BJ (cell line): Measurements from ENCODE around the gene KLHL6. TPM values are rescaled to one million over a fixed set of nuclear protein-coding genes. Genes with fewer than 3 reads are reported as not detected.

ENCODE experiments used
- CTCF ChIA-PET: fragments of 350-600 bp; formaldehyde crosslinking; extraction: SDS; loops from one replicate; lab custom pipeline; 2021; ENCODE audit warnings: antibody characterized with exemption, inconsistent platforms; lab: Yijun Ruan, JAX
- POLR2A ChIA-PET: fragments of 300-600 bp; sonication (Branson Sonifier 250); formaldehyde crosslinking; extraction: SDS; loops from one replicate; lab custom pipeline; 2021; ENCODE audit warnings: antibody characterized with exemption; lab: Charles Lee
- DNase-seq: peaks from one replicate; pipeline ENCODE4 v3.0.0-alpha.2; 2011; ENCODE audit warnings: low read depth
- H3K27me3 ChIP-seq: 2 replicates; pipeline ENCODE4 v1.6.0; 2011; ENCODE audit warnings: low read length; ENCODE audit not compliant: control insufficient read depth, insufficient read depth
- H3K36me3 ChIP-seq: 2 replicates; pipeline ENCODE4 v1.5.1; 2011; ENCODE audit warnings: low read length; ENCODE audit not compliant: control insufficient read depth, insufficient read depth
- H3K4me3 ChIP-seq: 2 replicates; pipeline ENCODE4 v1.5.1; 2011; ENCODE audit warnings: low read depth, mild to moderate bottlenecking, control low read depth, low read length
- CTCF ChIP-seq: IDR thresholded peaks from 2 replicates; pipeline ENCODE4 v1.5.1; 2011; ENCODE audit warnings: low read depth, mild to moderate bottlenecking, control low read depth, inconsistent platforms, low read length, moderate library complexity; ENCODE audit not compliant: insufficient read depth
- polyA plus RNA-seq: library from polyadenylated mRNA; depleted of rRNA; stranded (reverse); fragments of >200 nt; gene quantifications from 2 replicates; pipeline ENCODE4 v1.2.3, GENCODE V29; 2011

Gene KLHL6
- polyA plus RNA-seq, 1 experiment: not detected

- ChIA-PET CTCF (no interaction called here), POLR2A (no interaction called here)
- Histone ChIP-seq H3K36me3 (no peaks in the 10 kb centered on the region), H3K4me3 (no peak overlapping the region), H3K27me3 (no peaks in the 10 kb centered on the region; the same call in 1 of the 2 replicates)
- no peak for TF ChIP-seq CTCF
- no peak for DNase-seq
Measured at GRCh38 chr3:183546625-183547024, 8.9 kb downstream of the KLHL6 start.

GRCh38 chr3:183545708-183546107 lies 9.8 kb downstream of the KLHL6 start:
- POLR2A ChIA-PET: no interaction called here
- Histone ChIP-seq H3K36me3 (no peaks in the 10 kb centered on the region), H3K4me3 (no peak overlapping the region), H3K27me3 (no peaks in the 10 kb centered on the region; the same call in 1 of the 2 replicates)
- no peak for DNase-seq
- CTCF ChIA-PET: interaction anchor here (0.6 kb wide), 1 partner anchor 9 kb away, joined by 3 read pairs; no protein-coding TSS in a partner anchor
- TF ChIP-seq CTCF: no peak

GRCh38 chr3:183542355-183542754 lies 13.2 kb downstream of the KLHL6 start:
- H3K27me3 ChIP-seq: no peaks in the 10 kb centered on the region; the same call in 1 of the 2 replicates
- ChIA-PET CTCF (interaction anchor here (1.4 kb wide), 1 partner anchor 16 kb away, joined by 3 read pairs; no protein-coding TSS in a partner anchor), POLR2A (no interaction called here)
- no peaks in the 10 kb centered on the region for H3K36me3 ChIP-seq
- no peak for TF ChIP-seq CTCF
- no peak for DNase-seq
- H3K4me3 ChIP-seq: no peak overlapping the region

- Histone ChIP-seq H3K36me3 (no peaks in the 10 kb centered on the region), H3K4me3 (no peak overlapping the region), H3K27me3 (no peaks in the 10 kb centered on the region; the same call in 1 of the 2 replicates)
- ChIA-PET POLR2A (no interaction called here), CTCF (interaction anchor here (0.9 to 1.4 kb wide), 2 partner anchors 15 to 37 kb away, joined by 3 read pairs; no protein-coding TSS in a partner anchor)
- TF ChIP-seq CTCF: no peak
- DNase-seq: no peak
Measured at GRCh38 chr3:183541738-183542137, 13.8 kb downstream of the KLHL6 start.

GRCh38 chr3:183541235-183541655 lies 14.3 kb downstream of the KLHL6 start:
- ChIA-PET POLR2A (no interaction called here), CTCF (interaction anchor here (0.9 to 1.4 kb wide), 2 partner anchors 15 to 37 kb away, joined by 3 read pairs; no protein-coding TSS in a partner anchor)
- H3K4me3 ChIP-seq: no peak overlapping the region
- H3K36me3 ChIP-seq: no peaks in the 10 kb centered on the region
- no peaks in the 10 kb centered on the region; the same call in 1 of the 2 replicates for H3K27me3 ChIP-seq
- DNase-seq: no peak
- no peak for TF ChIP-seq CTCF
